ENCODE data around the gene NELL2.

DNA sequence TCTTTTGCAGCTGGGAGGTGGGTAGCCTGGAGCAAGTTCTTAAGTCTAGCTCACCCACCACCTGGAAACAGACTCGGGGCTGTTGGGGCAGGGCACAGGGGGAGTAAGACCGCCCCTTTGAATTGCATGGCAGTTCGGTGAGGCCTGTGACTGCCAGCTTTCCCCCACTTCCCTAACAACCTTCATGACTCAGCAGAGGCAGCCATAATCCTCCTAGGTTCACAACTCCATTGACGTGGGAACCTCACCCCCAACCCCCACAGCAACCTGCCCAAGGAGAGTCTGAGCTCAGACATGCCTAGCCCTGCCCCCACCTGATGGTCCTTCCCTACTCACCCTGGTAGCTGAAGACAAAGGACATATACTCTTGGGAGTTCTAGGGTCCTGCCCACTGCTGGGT lies 87.4 kb downstream of the NELL2 start:
- TF ChIP-seq CTCF (IDR thresholded peaks at IDR 0.05) (no peak), POLR2AphosphoS5 (IDR thresholded peaks at IDR 0.05; ENCODE audit: low read depth, low read length) (no peak), RXRA (IDR thresholded peaks at IDR 0.05; ENCODE audit: borderline replicate concordance, low read depth) (no peak), FOSL2 (IDR thresholded peaks at IDR 0.05; ENCODE audit: borderline replicate concordance, low read depth) (no peak), CHD2 (IDR thresholded peaks at IDR 0.05; ENCODE audit: low read length, partially characterized antibody) (no peak), YY1 (IDR thresholded peaks at IDR 0.05; ENCODE audit: low read depth) (no peak), FOXJ3 (CRISPR knock-in tag; IDR thresholded peaks at IDR 0.05) (no peak), EZH2phosphoT487 (IDR thresholded peaks at IDR 0.05; ENCODE audit: borderline replicate concordance, low read depth) (no peak), EP300 (IDR thresholded peaks at IDR 0.05; ENCODE audit: borderline replicate concordance in 1 of 2, low read depth in 1 of 2, low read length in 1 of 2) (no peak), JUND (IDR thresholded peaks at IDR 0.05) (no peak)
- TF ChIP-seq, protein P1, sequence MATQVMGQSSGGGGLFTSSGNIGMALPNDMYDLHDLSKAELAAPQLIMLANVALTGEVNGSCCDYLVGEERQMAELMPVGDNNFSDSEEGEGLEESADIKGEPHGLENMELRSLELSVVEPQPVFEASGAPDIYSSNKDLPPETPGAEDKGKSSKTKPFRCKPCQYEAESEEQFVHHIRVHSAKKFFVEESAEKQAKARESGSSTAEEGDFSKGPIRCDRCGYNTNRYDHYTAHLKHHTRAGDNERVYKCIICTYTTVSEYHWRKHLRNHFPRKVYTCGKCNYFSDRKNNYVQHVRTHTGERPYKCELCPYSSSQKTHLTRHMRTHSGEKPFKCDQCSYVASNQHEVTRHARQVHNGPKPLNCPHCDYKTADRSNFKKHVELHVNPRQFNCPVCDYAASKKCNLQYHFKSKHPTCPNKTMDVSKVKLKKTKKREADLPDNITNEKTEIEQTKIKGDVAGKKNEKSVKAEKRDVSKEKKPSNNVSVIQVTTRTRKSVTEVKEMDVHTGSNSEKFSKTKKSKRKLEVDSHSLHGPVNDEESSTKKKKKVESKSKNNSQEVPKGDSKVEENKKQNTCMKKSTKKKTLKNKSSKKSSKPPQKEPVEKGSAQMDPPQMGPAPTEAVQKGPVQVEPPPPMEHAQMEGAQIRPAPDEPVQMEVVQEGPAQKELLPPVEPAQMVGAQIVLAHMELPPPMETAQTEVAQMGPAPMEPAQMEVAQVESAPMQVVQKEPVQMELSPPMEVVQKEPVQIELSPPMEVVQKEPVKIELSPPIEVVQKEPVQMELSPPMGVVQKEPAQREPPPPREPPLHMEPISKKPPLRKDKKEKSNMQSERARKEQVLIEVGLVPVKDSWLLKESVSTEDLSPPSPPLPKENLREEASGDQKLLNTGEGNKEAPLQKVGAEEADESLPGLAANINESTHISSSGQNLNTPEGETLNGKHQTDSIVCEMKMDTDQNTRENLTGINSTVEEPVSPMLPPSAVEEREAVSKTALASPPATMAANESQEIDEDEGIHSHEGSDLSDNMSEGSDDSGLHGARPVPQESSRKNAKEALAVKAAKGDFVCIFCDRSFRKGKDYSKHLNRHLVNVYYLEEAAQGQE (IDR thresholded peaks at IDR 0.05; ENCODE audit: low read depth, low read length), result no peak

All from SK-N-SH (cell line).